ENCODE results near the gene P2RY4. TPM values are rescaled to one million over a fixed set of nuclear protein-coding genes. Genes with fewer than 3 reads are reported as not detected.
A peak's percentile ranks its signal among the peaks of the same experiment; 100 is the strongest.

P2RY4 gene
- total RNA-seq, 1 experiment from 2014 or later: not detected

DNA sequence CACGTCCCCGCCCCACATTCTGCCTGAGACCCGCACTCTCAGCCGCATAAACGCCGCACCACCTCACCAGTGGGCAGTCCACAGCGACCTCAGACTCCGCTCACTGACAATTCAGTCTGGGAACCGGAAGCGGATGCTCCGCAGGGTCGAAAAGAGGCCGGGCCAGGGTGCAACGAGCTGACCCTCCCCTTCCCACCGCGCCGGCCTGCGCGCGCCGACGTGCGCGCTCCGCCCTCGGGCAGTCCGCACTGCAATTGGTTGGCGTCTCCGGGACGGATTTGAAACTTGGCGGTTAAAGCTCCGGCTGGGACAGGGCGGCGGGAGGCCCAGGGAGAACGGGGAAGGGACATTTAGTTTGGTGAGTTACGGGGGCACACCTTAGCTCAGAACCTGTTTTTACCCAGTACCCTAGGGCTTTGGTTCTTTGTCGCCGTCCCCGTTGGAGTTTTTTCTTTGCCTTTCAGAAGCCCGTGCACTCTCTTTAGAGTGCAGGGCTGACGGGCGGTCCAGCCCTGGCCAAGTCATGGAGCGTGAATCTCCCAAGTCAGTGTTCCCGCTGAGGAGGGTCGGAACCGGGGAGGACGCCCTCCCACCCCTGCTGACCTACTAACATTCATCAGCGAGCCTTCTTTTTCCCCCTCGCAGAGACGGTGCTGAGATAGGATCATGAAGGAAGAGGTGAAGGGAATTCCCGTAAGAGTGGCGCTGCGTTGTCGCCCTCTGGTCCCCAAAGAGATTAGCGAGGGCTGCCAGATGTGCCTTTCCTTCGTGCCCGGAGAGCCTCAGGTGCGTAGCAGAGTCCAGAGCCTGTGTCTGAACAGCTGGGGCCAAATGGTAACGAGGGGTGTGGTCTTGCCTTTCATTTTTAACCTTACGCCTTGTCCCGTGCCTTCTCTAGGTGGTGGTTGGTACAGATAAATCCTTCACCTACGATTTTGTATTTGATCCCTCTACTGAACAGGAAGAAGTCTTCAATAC, 30.1 kb upstream of the P2RY4 start, which contains the start of the genes KIF4A and PDZD11:
Gene KIF4A, plus strand, starts transcription at position 312 of the 978 bp plus-strand sequence. Its CDS starts 355 bp downstream, at position 667.
Gene PDZD11, minus strand, starts transcription at position 135 of the 978 bp plus-strand sequence. CDS start 586 bp downstream, outside the sequence.
- ChIA-PET POLR2A (no interaction called here), CTCF (no interaction called here)
- peaks cover 19% of the 10 kb centered on the region for H3K4me1 ChIP-seq (ENCODE audit: control insufficient read depth, insufficient read depth, low read length)
- DNase-seq (ENCODE audit: low read depth, low spot score) (peak; percentile 64), ATAC-seq (peak; percentile 99)
- peak; percentile 84 for TF ChIP-seq POLR2AphosphoS5 (IDR thresholded peaks at IDR 0.05; ENCODE audit: low read depth, low read length)
- TF ChIP-seq CTCF (IDR thresholded peaks at IDR 0.05): no peak
- TF ChIP-seq SIN3A (IDR thresholded peaks at IDR 0.05; ENCODE audit: borderline replicate concordance, insufficient read depth, low read depth, low read length): peak; percentile 98
- no peaks in the 10 kb centered on the region for H3K27me3 ChIP-seq (ENCODE audit: control insufficient read depth, insufficient read depth, low read length)
- H3K27ac ChIP-seq (ENCODE audit: low read length): peak within 1 kb of the TSS; percentile 74
- peak within 1 kb of the TSS; percentile 86 to 90 for H3K4me3 ChIP-seq (ENCODE audit: low read depth in 2 of 2, low read length in 2 of 2)
- TSS peak; percentile 81 for BruUV-seq (replicated peaks)
- intact Hi-C loops (cut with micrococcal nuclease; ENCODE audit: unreplicated experiment): no loop called here
- H3K36me3 ChIP-seq (ENCODE audit: control insufficient read depth, insufficient read depth, low read length): peaks cover 7% of the 10 kb centered on the region; the same call in 1 of the 2 replicates
- no peaks in the 10 kb centered on the region for H3K9me3 ChIP-seq (ENCODE audit: control insufficient read depth, insufficient read depth, low read depth, low read length)
- in situ Hi-C loops (cut with HindIII; ENCODE audit: low pct_unique_long_range_greater_than_20kb, low sequenced_read_pairs): no loop called here

- in situ Hi-C loops (cut with HindIII; ENCODE audit: low pct_unique_long_range_greater_than_20kb, low sequenced_read_pairs): no loop called here
Measured at GRCh38 chrX:70289168-70289792, 29.3 kb upstream of the P2RY4 start.

More at GRCh38 chrX:70289168-70289792, 29.3 kb upstream of the P2RY4 start:
- TF ChIP-seq TCF7L2 (IDR thresholded peaks at IDR 0.05; ENCODE audit: low read depth, low read length): no peak
- TF ChIP-seq SIN3A (IDR thresholded peaks at IDR 0.05; ENCODE audit: borderline replicate concordance, insufficient read depth, low read depth, low read length): no peak
- TF ChIP-seq, protein P1, sequence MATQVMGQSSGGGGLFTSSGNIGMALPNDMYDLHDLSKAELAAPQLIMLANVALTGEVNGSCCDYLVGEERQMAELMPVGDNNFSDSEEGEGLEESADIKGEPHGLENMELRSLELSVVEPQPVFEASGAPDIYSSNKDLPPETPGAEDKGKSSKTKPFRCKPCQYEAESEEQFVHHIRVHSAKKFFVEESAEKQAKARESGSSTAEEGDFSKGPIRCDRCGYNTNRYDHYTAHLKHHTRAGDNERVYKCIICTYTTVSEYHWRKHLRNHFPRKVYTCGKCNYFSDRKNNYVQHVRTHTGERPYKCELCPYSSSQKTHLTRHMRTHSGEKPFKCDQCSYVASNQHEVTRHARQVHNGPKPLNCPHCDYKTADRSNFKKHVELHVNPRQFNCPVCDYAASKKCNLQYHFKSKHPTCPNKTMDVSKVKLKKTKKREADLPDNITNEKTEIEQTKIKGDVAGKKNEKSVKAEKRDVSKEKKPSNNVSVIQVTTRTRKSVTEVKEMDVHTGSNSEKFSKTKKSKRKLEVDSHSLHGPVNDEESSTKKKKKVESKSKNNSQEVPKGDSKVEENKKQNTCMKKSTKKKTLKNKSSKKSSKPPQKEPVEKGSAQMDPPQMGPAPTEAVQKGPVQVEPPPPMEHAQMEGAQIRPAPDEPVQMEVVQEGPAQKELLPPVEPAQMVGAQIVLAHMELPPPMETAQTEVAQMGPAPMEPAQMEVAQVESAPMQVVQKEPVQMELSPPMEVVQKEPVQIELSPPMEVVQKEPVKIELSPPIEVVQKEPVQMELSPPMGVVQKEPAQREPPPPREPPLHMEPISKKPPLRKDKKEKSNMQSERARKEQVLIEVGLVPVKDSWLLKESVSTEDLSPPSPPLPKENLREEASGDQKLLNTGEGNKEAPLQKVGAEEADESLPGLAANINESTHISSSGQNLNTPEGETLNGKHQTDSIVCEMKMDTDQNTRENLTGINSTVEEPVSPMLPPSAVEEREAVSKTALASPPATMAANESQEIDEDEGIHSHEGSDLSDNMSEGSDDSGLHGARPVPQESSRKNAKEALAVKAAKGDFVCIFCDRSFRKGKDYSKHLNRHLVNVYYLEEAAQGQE (IDR thresholded peaks at IDR 0.05; ENCODE audit: insufficient read depth in 1 of 2, low read depth in 2 of 2, low read length in 1 of 2): no peak
- TF ChIP-seq CTCF (IDR thresholded peaks at IDR 0.05): no peak
- Histone ChIP-seq H3K27ac (ENCODE audit: low read length) (peak overlapping the region; percentile 74), H3K9me3 (ENCODE audit: control insufficient read depth, insufficient read depth, low read depth, low read length) (no peaks in the 10 kb centered on the region), H3K4me1 (ENCODE audit: control insufficient read depth, insufficient read depth, low read length) (peaks cover 19% of the 10 kb centered on the region), H3K4me3 (ENCODE audit: low read depth in 2 of 2, low read length in 2 of 2) (peak overlapping the region; percentile 86 to 90), H3K36me3 (ENCODE audit: control insufficient read depth, insufficient read depth, low read length) (peaks cover 7% of the 10 kb centered on the region; the same call in 1 of the 2 replicates), H3K27me3 (ENCODE audit: control insufficient read depth, insufficient read depth, low read length) (no peaks in the 10 kb centered on the region)
- intact Hi-C loops (cut with micrococcal nuclease; ENCODE audit: unreplicated experiment): no loop called here
- ATAC-seq (no peak; the same call in 1 of the 2 replicates), DNase-seq (ENCODE audit: low read depth, low spot score) (no peak)
- BruUV-seq (replicated peaks): TSS peak; percentile 89
- ChIA-PET CTCF (no interaction called here), POLR2A (no interaction called here)

All from Panc1 (cell line).